HepG2 (cell line): ENCODE data around the gene DENND2A. TPM values are rescaled to one million over a fixed set of nuclear protein-coding genes. Genes with fewer than 3 reads are reported as not detected.

Experiments used
- ATAC-seq: fragments of 200-7000 bp; cut with Tn5 transposase; 3 replicates; pipeline ENCODE4 v1.9.1; 2020; ENCODE audit warnings: mild to moderate bottlenecking, moderate library complexity
- BruUV-seq: library from RNA; stranded (reverse); fragments of 400-500 nt; replicated peaks from 2 replicates; lab custom pipeline; 2021; lab: Mats Ljungman, UMichigan
- CTCF ChIA-PET: fragments of 300-600 bp; formaldehyde crosslinking; extraction: SDS; loops from one replicate; lab custom pipeline; 2021; ENCODE audit warnings: low total read pairs, inconsistent platforms, low intra/inter-chr PET ratio; lab: Yijun Ruan, JAX
- POLR2A ChIA-PET: fragments of 350-600 bp; sonication (Branson Sonifier 250); formaldehyde crosslinking; loops from one replicate; lab custom pipeline; 2020; ENCODE audit warnings: antibody characterized with exemption, inconsistent platforms; lab: Yijun Ruan, JAX
- DNase-seq: peaks from one replicate; pipeline ENCODE4 v3.0.0-alpha.2; 2015; ENCODE audit warnings: low spot score
- FAIRE-seq: peaks from 3 replicates; lab custom pipeline; 2011; peaks lifted over from hg19 to GRCh38; lab: Jason Lieb, UNC
- H2AFZ ChIP-seq: one replicate; pipeline ENCODE4 v1.6.1; 2011; ENCODE audit warnings: low read length, inconsistent platforms
- H3K27ac ChIP-seq: fragments of 300-600 bp; 3 replicates; pipeline ENCODE4 v1.8.0; 2011; ENCODE audit warnings: mixed run types, mild to moderate bottlenecking, mixed read lengths, low read length, inconsistent platforms; ENCODE audit not compliant: insufficient read depth; ENCODE audit errors: extremely low read length
- H3K27me3 ChIP-seq, 2 experiments: fragments of 200-600 bp in 1 of 2; 2 replicates in 1 of 2; 3 replicates in 1 of 2; pipeline versions ENCODE4 v1.6.0 to v1.8.0; 2011; ENCODE audit warnings: low read length in 2 of 2, mild to moderate bottlenecking in 2 of 2, moderate library complexity in 2 of 2, inconsistent platforms in 1 of 2; ENCODE audit not compliant: insufficient read depth in 2 of 2, control insufficient read depth in 1 of 2
- H3K36me3 ChIP-seq, 2 experiments: fragments of 200-600 bp in 1 of 2; replicated peaks in 1 of 2; 2 replicates in 1 of 2; 3 replicates in 1 of 2; pipeline versions ENCODE4 v1.5.1 to v1.8.0; 2011; ENCODE audit warnings: low read length in 2 of 2, inconsistent platforms in 1 of 2; ENCODE audit not compliant: insufficient read depth in 2 of 2, control insufficient read depth in 1 of 2
- H3K4me1 ChIP-seq: 2 replicates; pipeline ENCODE4 v1.5.1; 2012; ENCODE audit warnings: low read length, inconsistent platforms; ENCODE audit not compliant: insufficient read depth
- H3K4me2 ChIP-seq: 2 replicates; pipeline ENCODE4 v1.6.0; 2011; ENCODE audit warnings: low read depth, low read length, inconsistent platforms
- H3K4me3 ChIP-seq, 3 experiments: fragments of 200-600 bp in 1 of 3; sonication (generic), shearing (Covaris generic) in 1 of 3; replicated peaks in 1 of 3; 2 replicates each; pipeline ENCODE4 v1.5.1; 2011 to 2016; ENCODE audit warnings: low read length in 3 of 3, inconsistent platforms in 2 of 3, low read depth in 2 of 3, mild to moderate bottlenecking in 2 of 3, control low read depth in 1 of 3, mixed read lengths in 1 of 3; ENCODE audit not compliant: insufficient read depth in 1 of 3
- H3K79me2 ChIP-seq: one replicate; pipeline ENCODE4 v1.6.1; 2011; ENCODE audit warnings: low read length, inconsistent platforms; ENCODE audit not compliant: insufficient read depth
- H3K9ac ChIP-seq: 2 replicates; pipeline ENCODE4 v1.6.0; 2011; ENCODE audit warnings: mild to moderate bottlenecking, low read depth, low read length, inconsistent platforms; ENCODE audit not compliant: insufficient read depth
- H3K9me3 ChIP-seq: 2 replicates; pipeline ENCODE4 v1.5.1; 2012; ENCODE audit warnings: mild to moderate bottlenecking, low read length
- H4K20me1 ChIP-seq: 2 replicates; pipeline ENCODE4 v1.6.0; 2011; ENCODE audit warnings: inconsistent platforms, mild to moderate bottlenecking, low read length, moderate library complexity; ENCODE audit not compliant: insufficient read depth
- ATF4 ChIP-seq, 2 experiments: fragments of 450-650 bp in 1 of 2; sonication (generic) in 1 of 2; formaldehyde crosslinking; IDR thresholded peaks; 2 replicates each; pipeline versions ENCODE4 v1.5.0 to v1.8.0; 2020 to 2022; ENCODE audit warnings: mild to moderate bottlenecking in 1 of 2, missing genetic modification reagents in 1 of 2
- HES4 ChIP-seq: sonication (generic); formaldehyde crosslinking; IDR thresholded peaks from 2 replicates; pipeline ENCODE4 v1.9.0; 2021; ENCODE audit warnings: mild to moderate bottlenecking, missing genetic modification reagents, borderline replicate concordance
- HMGXB4 ChIP-seq, 2 experiments: sonication (generic) in 1 of 2; formaldehyde crosslinking in 1 of 2; IDR thresholded peaks; 2 replicates each; pipeline versions ENCODE4 v1.4.0 to v1.6.1; 2018 to 2020; ENCODE audit warnings: missing genetic modification reagents in 2 of 2, borderline replicate concordance in 1 of 2, low read depth in 1 of 2, mild to moderate bottlenecking in 1 of 2, missing biosample characterization in 1 of 2
- HOXA3 ChIP-seq: sonication (generic); formaldehyde crosslinking; IDR thresholded peaks from 2 replicates; pipeline ENCODE4 v1.5.0; 2020; ENCODE audit warnings: missing genetic modification reagents
- JDP2 ChIP-seq: sonication (generic); formaldehyde crosslinking; IDR thresholded peaks from 2 replicates; pipeline ENCODE4 v1.8.1; 2022; ENCODE audit warnings: missing genetic modification reagents, borderline replicate concordance
- JUNB ChIP-seq: sonication (generic); formaldehyde crosslinking; IDR thresholded peaks from 2 replicates; pipeline ENCODE4 v1.8.0; 2022; ENCODE audit warnings: missing genetic modification reagents, mild to moderate bottlenecking, borderline replicate concordance
- MAFF ChIP-seq: IDR thresholded peaks from 2 replicates; pipeline ENCODE4 v1.6.1; 2011; ENCODE audit warnings: low read depth, low read length, improper control_type of control experiment
- MBD4 ChIP-seq: IDR thresholded peaks from 2 replicates; pipeline ENCODE4 v1.6.1; 2012; ENCODE audit warnings: low read length, inconsistent platforms, borderline replicate concordance
- SOX6 ChIP-seq, 2 experiments: fragments of 450-650 bp in 1 of 2; sonication (generic) in 1 of 2; formaldehyde crosslinking in 1 of 2; IDR thresholded peaks; 2 replicates each; pipeline versions ENCODE4 v1.4.0 to v1.6.1; 2017 to 2020; ENCODE audit warnings: antibody characterized with exemption in 1 of 2, mild to moderate bottlenecking in 1 of 2, missing genetic modification reagents in 1 of 2
- TMF1 ChIP-seq: sonication (generic); formaldehyde crosslinking; IDR thresholded peaks from 2 replicates; pipeline ENCODE4 v1.8.1; 2022; ENCODE audit warnings: low read depth, missing genetic modification reagents
- TRIM24 ChIP-seq: sonication (generic); formaldehyde crosslinking; IDR thresholded peaks from 2 replicates; pipeline ENCODE4 v1.8.0; 2022; ENCODE audit warnings: mild to moderate bottlenecking, missing genetic modification reagents
- WIZ ChIP-seq: sonication (generic); formaldehyde crosslinking; IDR thresholded peaks from 2 replicates; pipeline ENCODE4 v1.5.1; 2020; ENCODE audit warnings: mild to moderate bottlenecking, missing genetic modification reagents
- ZFY ChIP-seq: sonication (generic); formaldehyde crosslinking; IDR thresholded peaks from 2 replicates; pipeline ENCODE4 v1.4.0; 2020; ENCODE audit warnings: missing genetic modification reagents
- ZNF251 ChIP-seq: sonication (generic); formaldehyde crosslinking; IDR thresholded peaks from 2 replicates; pipeline ENCODE4 v1.9.0; 2021; ENCODE audit warnings: mild to moderate bottlenecking, missing genetic modification reagents
- ZNF574 ChIP-seq: sonication (generic); formaldehyde crosslinking; IDR thresholded peaks from 2 replicates; pipeline ENCODE4 v1.4.0; 2020; ENCODE audit warnings: missing genetic modification reagents
- ZNF784 ChIP-seq: sonication (generic); formaldehyde crosslinking; IDR thresholded peaks from 2 replicates; pipeline ENCODE4 v1.5.1; 2020; ENCODE audit warnings: missing genetic modification reagents, mild to moderate bottlenecking, borderline replicate concordance
- WGBS: methylation state at CpG from one replicate; pipeline ENCODE4 v1.1.6; 2017; ENCODE audit warnings: low lambda C conversion rate; 5-methylcytosine and 5-hydroxymethylcytosine counted together
- in situ Hi-C: cut with HindIII; loops from 2 replicates; pipeline ENCODE4 v1.10.0; 2017; ENCODE audit warnings: low pct_unique_long_range_greater_than_20kb; ENCODE audit not compliant: extremely low pct_ligation_motif_present
- intact Hi-C: fragments of 100-400 bp; cut with micrococcal nuclease; formaldehyde crosslinking; loops from one replicate; pipeline ENCODE4 v1.10.0; 2022; ENCODE audit not compliant: unreplicated experiment
- polyA plus RNA-seq, 8 experiments: library from polyadenylated mRNA; depleted of rRNA in 3 of 8; stranded (reverse) in 7 of 8; unstranded in 1 of 8; fragments of >200 nt; fragmentation: Illumina TruSeq in 4 of 8; extraction: Trizol in 4 of 8; gene quantifications; 2 replicates each; pipeline versions ENCODE4 v1.2.1 to v1.2.3, GENCODE V29; 2011 to 2016; ENCODE audit warnings: low read depth in 4 of 8, missing spikeins in 1 of 8, mixed read lengths in 1 of 8; ENCODE audit not compliant: insufficient read depth in 1 of 8
- total RNA-seq, 5 experiments: library from RNA; depleted of rRNA; stranded (reverse); fragments of >200 nt; fragmentation: Illumina TruSeq; extraction: Trizol; gene quantifications; 2 replicates each; pipeline ENCODE4 v1.2.3, GENCODE V29; 2016; ENCODE audit warnings: low read depth in 1 of 5

Gene DENND2A
- total and polyA plus RNA-seq, 2 of the 13 experiments (the other 11 are each of a cell fraction or from before 2014, with no cell fraction given) = not detected

- TF ChIP-seq ATF4 (CRISPR knock-in tag; IDR thresholded peaks at IDR 0.05) (no peak), ZNF251 (CRISPR knock-in tag) (no peak), JDP2 (CRISPR knock-in tag) (no peak), MBD4 (no peak), JUNB (CRISPR knock-in tag) (no peak)
Observed at GRCh38 chr7:140618306-140618705, 22.3 kb downstream of the DENND2A start (continued).

- in situ Hi-C loops = no loop called here
- no peak for TF ChIP-seq HMGXB4 (CRISPR knock-in tag; IDR thresholded peaks at IDR 0.05; ENCODE audit: borderline replicate concordance in 1 of 2, low read depth in 1 of 2)
- no peak for TF ChIP-seq TRIM24 (CRISPR knock-in tag)
- no peak for TF ChIP-seq HOXA3 (CRISPR knock-in tag)
- TF ChIP-seq ZFY (CRISPR knock-in tag) = no peak
- no peak for TF ChIP-seq HES4 (CRISPR knock-in tag)
- no peak for TF ChIP-seq SOX6 (IDR thresholded peaks at IDR 0.05)
- no peak for TF ChIP-seq SOX6 (CRISPR knock-in tag; IDR thresholded peaks at IDR 0.05)
- TF ChIP-seq WIZ = no peak
- no peak for TF ChIP-seq TMF1 (CRISPR knock-in tag)
- TF ChIP-seq MAFF = no peak
- TF ChIP-seq ZNF574 (CRISPR knock-in tag) = no peak
- no peak for TF ChIP-seq ZNF784 (CRISPR knock-in tag)
Observed at GRCh38 chr7:140617081-140617480, 23.5 kb downstream of the DENND2A start.

More at GRCh38 chr7:140617081-140617480, 23.5 kb downstream of the DENND2A start:
- ATAC-seq (no peak), FAIRE-seq (no peak), DNase-seq (no peak)
- Histone ChIP-seq H2AFZ (no peak overlapping the region), H3K27me3 (0 out of 5 replicates have a peak, but pooled peaks cover 0 to 2% of the 10 kb centered on the region in 2 experiments), H3K27ac (no peak overlapping the region), H3K4me2 (no peak overlapping the region), H4K20me1 (no peaks in the 10 kb centered on the region), H3K4me1 (no peaks in the 10 kb centered on the region), H3K79me2 (no peaks in the 10 kb centered on the region), H3K9ac (no peak overlapping the region), H3K4me3 (no peak overlapping the region), H3K36me3 (no peaks in the 10 kb centered on the region), H3K9me3 (no peaks in the 10 kb centered on the region)
- WGBS = 61% methylated on average over 3 of the region's 7 CpGs
- CTCF ChIA-PET = no interaction called here
- BruUV-seq = no TSS peak
- POLR2A ChIA-PET = no interaction called here
- intact Hi-C loops = no loop called here
